Lower leg skin (tissue), 3 donors: Measurements from ENCODE around the gene FLRT2.

ENCODE experiments used
- POLR2A ChIP-seq, 2 donors: fragments of 450-650 bp; IDR thresholded peaks; one replicate each; pipeline ENCODE4 v1.6.1; 2016 to 2017; ENCODE audit warnings: antibody characterized with exemption in 2 of 2, mild to moderate bottlenecking in 1 of 2, moderate library complexity in 1 of 2
- TF ChIP-seq, protein P1 (sequence below), 3 donors: fragments of 450-650 bp; IDR thresholded peaks; one replicate each; pipeline ENCODE4 v1.5.1; 2016; ENCODE audit warnings: antibody characterized with exemption in 3 of 3, mild to moderate bottlenecking in 3 of 3, moderate library complexity in 2 of 3

DNA sequence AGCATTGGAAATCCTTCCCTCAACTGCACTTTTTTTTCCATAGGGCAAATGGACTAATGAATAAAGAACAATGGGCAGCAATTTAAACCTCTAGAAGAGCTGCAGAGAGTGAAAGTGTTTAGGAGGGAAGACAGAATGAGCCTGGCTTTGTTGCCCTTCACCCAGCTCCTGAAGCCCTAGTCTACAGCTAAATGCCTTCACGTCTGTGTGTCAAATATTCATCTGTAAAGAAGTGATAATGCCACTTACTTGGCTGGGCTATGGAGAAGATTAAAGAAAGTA, 45.6 kb downstream of the FLRT2 start:
- TF ChIP-seq, protein P1, sequence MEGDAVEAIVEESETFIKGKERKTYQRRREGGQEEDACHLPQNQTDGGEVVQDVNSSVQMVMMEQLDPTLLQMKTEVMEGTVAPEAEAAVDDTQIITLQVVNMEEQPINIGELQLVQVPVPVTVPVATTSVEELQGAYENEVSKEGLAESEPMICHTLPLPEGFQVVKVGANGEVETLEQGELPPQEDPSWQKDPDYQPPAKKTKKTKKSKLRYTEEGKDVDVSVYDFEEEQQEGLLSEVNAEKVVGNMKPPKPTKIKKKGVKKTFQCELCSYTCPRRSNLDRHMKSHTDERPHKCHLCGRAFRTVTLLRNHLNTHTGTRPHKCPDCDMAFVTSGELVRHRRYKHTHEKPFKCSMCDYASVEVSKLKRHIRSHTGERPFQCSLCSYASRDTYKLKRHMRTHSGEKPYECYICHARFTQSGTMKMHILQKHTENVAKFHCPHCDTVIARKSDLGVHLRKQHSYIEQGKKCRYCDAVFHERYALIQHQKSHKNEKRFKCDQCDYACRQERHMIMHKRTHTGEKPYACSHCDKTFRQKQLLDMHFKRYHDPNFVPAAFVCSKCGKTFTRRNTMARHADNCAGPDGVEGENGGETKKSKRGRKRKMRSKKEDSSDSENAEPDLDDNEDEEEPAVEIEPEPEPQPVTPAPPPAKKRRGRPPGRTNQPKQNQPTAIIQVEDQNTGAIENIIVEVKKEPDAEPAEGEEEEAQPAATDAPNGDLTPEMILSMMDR (IDR thresholded peaks at IDR 0.05), result no peak
- no peak for TF ChIP-seq POLR2A (IDR thresholded peaks at IDR 0.05)
